Stimulated activated CD4-positive, alpha-beta T cell treated with anti-CD3 and anti-CD28 coated beads, Interleukin-1b, Interleukin-23, amount 100 ng/mL, for 48 hours (primary cell): Measurements from ENCODE around the gene DCDC2C.

Experiments used
- DNase-seq: peaks from one replicate; pipeline ENCODE4 v3.0.0-alpha.2; 2020

Gene DCDC2C, protein sequence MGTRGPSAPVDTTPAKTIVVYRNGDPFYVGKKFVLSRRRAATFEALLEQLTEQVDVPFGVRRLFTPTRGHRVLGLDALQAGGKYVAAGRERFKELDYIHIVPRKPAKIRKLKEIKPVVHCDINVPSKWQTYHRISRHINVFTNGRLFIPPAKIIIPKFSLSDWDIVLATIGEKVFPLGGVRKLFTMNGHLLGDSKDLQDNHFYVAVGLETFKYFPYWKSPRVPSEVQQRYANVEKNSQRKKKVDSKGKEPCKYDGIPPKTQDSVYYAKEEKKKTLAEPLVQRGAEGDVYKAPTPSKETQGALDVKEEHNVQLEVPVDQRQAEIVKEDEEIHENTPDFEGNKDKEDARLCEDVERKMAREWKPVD

GRCh38 chr2:3703236-3703756 is at the start of gene DCDC2C:
Gene DCDC2C (plus strand): TSS chr2:3703575. CDS start chr2:3703752, 177 bp downstream.
- DNase-seq, result no peak

GRCh38 chr2:3654011-3654410 is 49.4 kb upstream of the DCDC2C start:
- no peak for DNase-seq

DNA sequence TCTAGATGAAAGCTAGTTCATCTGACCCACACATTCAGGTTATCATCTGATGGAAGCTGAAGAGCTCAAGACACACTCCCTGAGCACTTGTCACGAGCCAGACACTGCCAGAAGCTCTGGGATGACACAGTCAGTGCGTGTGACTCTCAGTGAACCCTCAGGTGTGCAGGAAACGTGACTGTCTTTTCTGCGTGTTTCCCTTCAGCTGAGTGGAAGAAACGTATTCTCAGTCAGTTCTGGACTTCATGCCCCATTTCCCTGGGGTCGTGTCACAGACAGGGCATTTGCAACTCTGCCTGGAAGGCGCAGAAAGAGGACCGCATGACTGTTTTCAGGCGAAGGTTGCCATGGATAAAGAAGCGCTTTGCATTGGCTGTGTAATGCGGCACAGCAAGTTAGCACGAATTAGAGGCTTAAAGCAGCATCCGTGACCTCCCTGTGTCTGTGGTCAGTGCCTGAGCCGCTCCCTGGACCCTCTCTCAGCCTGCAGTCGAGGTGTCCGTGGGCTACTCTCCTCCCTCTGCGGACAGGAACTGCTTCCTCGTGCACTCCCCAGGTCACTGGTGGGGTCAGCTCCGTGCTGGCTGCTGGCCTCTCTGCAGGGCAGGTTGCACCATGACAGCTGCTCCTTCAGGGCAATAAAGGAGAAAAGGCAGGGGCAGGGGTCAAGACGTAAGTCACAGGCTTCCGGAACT is 48.7 kb upstream of the DCDC2C start:
- DNase-seq, result no peak

GRCh38 chr2:3655871-3656761 is 47.3 kb upstream of the DCDC2C start:
- DNase-seq, result no peak

DNA sequence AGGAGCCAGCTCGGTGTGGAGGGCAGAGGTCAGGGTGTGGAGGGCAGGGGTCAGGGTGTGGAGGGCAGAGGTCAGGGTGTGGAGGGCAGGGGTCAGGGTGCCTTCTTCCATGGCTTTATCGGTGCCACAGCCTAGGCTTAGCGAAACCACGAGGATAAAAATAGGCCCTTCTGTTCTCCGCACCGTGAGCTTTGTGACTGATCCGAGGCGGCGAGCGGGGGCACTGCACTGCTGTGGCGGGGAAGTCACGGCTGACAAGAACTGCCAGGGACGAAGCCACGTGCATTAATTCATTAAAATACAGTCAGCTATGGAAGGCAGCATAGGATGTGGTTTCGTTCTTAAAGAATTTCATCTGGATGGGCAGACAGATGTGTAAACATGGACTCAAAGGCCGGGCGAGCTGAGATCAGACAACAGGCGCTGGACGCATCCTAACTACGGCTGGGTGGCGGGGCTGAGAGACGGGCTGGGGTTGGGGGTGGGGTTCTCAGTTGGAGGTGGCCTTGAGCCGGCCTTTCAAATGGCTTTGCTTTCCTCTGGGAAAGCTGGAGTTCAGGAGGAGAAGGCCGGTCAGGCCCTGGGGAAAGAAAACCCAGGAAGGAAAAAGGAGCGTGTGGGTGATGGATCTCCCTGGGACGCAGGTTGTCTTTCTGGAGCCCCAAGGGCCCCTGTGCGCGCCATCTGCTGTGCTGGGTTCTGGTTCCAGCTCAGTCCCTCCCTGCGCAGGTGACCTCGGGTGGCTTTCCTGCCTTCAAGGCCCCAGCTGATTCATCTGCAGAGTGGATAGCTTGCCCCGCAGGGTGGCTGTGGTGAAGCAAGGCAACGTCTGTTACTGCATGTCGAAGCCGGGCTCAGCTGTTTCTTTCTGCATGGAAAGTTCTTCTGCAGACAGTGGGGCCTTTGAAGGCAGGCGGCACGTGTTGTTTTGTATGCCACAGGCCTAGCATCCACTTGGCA is 46.3 kb upstream of the DCDC2C start:
- no peak for DNase-seq

- no peak for DNase-seq
These were observed 45.5 kb upstream of the DCDC2C start, which contains the start of gene ALLC for GRCh38 chr2:3657881-3658280. Gene ALLC (plus strand): TSS chr2:3658200. CDS start chr2:3671158, 12,958 bp downstream.

GRCh38 chr2:3659447-3660432 is 43.6 kb upstream of the DCDC2C start:
- no peak for DNase-seq

DNA sequence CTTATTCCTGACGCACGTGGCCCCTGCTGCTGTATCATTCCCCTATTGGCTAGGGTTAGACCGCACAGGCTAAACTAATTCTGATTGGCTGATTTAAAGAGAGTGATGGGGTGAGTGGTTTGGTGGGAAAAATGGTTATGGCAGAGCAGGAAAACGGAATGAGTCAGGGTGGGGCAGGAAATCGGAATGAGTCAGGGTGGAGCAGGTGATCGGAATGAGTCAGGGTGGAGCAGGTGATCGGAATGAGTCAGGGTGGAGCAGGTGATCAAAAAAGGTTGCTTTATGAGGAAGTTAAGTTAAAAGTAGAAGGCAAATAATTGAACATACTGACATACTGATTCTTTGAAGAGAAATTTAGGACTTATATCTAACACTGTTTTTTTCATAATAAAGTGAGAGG is 42.7 kb upstream of the DCDC2C start:
- peak; percentile 34 for DNase-seq

- no peak for DNase-seq
These were observed 42.2 kb upstream of the DCDC2C start for GRCh38 chr2:3661149-3661660.

DNA sequence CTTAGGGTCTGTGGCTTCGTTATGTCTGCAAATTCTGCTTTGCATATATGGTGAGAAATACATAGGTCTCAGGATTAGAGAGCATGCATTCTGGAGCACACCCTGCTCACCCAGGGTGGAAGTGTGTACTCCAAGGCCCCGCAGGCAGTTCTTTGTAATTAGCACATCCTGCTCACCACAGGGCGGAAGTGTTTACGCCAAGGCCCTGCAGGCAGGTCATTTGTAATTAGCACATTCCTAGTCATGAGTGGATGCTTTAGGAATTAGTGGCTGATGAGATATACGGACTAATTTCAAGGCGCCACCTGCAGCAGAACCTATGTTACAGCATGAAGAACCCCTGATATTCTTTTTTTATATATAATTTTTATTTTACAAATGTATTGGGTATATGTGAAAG is 41.1 kb upstream of the DCDC2C start:
- DNase-seq, result no peak

GRCh38 chr2:3664118-3664517 is 39.3 kb upstream of the DCDC2C start:
- DNase-seq, result no peak

- DNase-seq, result no peak
These were observed 38.5 kb upstream of the DCDC2C start for GRCh38 chr2:3664925-3665324.

DNA sequence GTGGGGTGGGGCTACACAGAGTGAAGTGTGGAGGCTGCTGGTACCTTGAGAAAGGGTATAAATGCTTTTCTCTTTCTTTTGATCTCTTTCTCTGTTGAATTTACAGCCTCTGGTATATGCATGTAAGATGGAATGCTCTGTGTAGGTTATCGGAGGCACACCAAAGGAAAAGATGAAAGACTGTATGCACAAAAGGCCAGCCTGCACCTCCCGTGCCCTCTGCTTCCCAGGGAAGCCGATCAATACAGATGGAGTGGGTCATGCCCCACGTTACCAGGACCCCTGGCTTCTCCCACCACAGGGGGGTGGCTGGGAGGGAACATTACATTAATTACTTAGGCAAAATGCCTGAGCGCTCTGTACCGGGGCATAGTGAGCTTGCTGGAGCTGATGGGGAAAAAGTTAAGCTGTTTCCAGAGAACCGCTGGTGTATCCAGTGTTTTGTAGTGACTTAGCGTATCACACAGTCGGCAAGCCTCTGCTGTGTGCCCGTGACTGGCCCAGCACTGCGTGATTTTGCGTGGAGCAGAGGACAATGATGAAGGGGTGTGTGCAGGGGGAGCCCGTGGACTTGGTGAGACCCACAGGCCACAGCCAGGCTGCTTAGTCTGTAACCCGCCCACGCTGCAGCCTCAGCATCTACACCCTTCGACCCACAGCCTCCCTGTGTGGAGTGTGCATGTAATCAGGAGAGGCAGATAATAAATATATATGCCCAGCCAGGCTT is 37.3 kb upstream of the DCDC2C start:
- no peak for DNase-seq

DNA sequence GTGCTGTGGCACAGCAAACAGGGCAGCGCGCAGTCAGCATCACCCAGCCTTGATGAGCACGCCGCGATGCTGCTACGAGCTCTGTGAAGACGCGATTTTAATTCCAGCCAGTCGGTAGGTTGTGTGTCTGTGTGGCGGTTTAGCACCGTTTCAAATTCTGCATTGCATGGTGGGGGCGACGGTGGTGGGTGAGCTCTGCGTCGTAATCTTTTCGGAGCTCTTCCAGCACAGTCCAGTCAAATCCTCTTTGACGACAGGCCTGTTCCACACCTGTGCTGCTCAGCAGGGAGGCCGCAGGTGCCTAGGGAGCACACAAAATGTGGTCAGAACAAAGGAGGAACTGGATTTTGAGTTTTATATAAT is 36.8 kb upstream of the DCDC2C start:
- no peak for DNase-seq

GRCh38 chr2:3667151-3667631 is 36.2 kb upstream of the DCDC2C start:
- no peak for DNase-seq

DNA sequence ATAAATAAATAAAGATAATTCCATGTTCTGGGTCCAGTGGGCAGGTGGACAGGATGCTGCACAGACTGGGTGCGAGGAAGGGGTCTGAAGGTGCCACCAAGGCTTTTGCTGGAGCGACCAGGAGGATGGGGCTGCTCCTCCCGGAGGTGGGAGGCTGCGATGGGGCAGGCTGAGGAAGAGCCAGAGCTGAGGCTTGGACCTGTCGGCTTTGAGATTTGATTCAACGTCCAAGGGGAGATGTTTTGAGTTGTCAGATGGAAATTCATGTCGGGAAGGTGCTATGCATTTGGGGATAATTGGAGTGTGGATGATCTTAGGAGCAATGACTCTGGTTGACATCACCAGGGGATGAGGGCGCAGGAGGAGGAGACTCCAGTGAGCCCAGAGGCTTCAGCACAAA is 33.7 kb upstream of the DCDC2C start:
- DNase-seq, result no peak

GRCh38 chr2:3670376-3670775 is 33.0 kb upstream of the DCDC2C start:
- no peak for DNase-seq

DNA sequence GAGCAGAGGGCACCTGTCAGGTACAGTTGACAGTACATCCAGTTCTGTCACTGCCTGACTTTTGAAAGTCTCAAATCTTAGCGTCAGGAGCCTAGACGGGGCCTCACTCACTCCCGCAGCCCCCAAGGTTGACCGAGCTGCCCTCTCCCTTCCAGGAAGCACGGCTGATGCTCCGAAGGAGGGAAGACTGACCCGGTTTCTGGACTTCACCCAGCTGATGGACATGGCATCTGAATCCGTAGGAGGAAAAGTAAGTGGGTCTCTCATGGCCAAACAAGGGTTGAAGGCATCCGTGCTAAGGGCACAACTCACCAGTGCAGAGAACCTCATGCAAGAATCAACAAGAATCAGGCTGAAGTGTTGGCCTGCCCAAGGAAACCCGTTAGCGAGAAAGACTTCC is 32.4 kb upstream of the DCDC2C start:
- no peak for DNase-seq

- DNase-seq, result no peak
These were observed 30.3 kb upstream of the DCDC2C start for GRCh38 chr2:3672861-3673678.
